HG03045 (cell line): ENCODE data around the gene WNT2.
"Not testable (repeated sequence)": the region's sequence is repeated elsewhere in the genome, so short reads cannot be mapped to it uniquely, and the experiment has no call there.

Experiments used
- ATAC-seq: cut with Tn5 transposase; IDR thresholded peaks from one replicate; pipeline ENCODE4 v1.9.1; 2021; ENCODE audit warnings: mild to moderate bottlenecking, moderate library complexity; ENCODE audit not compliant: unreplicated experiment

WNT2 gene

DNA sequence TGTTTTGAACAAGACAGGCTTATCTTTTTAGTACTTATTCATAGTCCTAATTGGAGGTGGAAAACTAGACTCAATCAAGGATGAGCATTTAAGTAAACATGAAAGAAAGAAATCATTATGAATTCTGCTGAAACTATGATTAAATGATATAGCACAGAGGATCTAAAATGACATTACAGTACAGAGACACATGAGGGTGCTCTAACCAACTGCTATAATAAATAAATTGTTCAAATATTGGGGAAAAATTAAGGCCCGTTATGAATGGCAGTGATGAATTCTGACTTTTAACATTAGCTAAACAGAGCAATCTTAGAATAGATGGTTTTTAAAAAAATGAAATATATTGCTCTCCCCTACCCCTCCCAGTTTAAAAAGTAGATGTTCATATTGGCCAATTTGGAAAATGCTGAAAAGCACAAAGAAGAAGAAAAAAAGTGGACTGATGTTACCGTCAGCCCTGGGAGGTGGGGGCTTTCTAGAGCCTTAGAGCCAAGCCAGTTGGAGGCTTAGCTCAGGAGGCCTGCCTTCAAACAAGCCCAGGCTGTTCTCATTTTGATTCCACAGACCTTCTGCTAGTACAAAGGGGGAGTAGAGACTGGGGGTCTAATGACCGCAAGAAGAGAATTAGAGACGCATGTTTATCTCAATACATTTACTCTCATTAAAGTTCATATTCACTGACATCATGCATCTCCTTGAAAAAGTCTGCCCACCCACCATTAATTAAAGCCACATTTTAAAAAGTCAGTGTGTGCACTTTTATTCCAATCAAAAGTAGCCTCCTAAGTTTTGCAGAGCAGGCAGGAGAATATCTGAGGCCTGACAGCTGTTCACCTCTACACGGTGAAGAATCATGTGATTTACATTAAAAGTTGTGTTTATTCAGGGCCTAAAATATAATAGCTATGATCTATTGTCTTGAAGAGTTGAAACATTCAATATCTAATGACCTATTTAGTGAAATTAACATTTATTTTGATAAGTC is 10.0 kb downstream of the WNT2 start:
- no peak for ATAC-seq

DNA sequence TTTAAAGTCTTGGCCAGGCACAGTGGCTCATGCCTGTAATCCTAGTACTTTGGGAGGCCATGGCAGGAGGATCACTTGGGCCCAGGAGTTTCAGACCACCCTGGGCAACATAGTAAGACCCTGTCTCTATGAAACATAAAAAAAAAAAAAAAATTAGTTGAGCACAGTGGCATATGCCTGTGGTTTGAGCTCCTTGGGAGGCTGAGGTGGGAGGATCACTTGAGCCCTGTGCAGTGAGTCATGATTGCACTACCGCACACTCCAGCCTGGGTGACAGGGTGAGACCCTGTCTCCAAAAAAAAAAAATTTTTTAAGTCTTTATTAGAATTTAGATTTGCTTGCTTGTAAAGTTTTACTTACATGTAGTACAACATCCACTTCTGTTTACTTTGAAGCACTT is 14.0 kb downstream of the WNT2 start:
- ATAC-seq = no peak

DNA sequence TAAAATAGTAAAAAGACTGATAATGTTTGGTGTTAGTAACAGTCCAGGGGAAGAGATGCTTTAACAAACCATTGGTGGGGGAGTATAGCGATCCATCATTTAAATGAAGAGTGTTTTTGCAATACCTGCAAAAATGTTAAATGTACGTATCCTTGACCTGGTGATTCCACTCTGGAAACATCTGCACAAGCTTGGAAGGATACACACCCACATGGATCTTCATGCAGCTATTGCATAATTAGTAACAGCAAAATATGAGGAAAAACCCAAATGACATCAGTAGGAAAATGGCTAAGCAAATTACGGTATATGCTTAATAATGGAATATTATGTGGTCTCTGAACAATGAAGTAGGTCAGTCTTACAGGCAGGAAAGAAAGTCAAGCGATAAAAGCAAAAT is 20.5 kb downstream of the WNT2 start:
- ATAC-seq = no peak

DNA sequence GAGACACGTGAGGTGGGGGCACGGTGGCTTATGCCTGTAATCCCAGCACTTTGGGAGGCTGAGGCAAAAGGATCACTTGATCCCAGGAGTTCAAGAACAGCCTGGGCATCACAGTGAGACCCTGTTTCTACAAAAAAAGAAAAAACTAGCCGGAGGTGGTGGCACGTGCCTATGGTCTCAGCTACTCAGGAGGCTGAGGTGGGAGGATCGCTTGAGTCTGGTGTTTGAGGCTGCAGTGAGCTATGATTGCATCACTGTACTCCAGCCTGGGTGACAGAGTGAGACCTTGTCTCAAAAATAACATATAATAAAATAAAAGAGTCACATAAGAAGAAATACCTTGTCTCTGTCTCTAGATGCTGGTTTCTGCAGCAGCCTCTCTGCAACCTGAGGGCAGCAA is 22.4 kb downstream of the WNT2 start:
- not testable (repeated sequence) for ATAC-seq

DNA sequence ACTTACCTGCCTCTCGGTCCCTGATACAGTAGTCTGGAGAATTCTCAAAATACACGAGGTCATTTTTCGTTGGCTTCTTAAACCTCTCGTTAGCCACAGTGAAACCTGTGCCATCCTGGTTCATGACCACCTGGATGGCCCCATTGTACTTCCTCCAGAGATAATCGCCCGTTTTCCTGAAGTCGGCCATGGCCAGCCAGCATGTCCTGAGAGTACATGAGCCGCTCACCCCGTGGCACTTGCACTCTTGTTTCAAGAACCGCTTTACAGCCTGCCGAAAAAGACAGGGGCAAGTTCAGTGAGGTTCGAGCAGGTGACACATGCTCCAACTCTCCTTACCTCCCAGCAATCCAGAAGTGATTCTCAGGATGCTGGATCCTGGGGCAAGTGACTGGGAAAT is 25.3 kb downstream of the WNT2 start:
- no peak for ATAC-seq

DNA sequence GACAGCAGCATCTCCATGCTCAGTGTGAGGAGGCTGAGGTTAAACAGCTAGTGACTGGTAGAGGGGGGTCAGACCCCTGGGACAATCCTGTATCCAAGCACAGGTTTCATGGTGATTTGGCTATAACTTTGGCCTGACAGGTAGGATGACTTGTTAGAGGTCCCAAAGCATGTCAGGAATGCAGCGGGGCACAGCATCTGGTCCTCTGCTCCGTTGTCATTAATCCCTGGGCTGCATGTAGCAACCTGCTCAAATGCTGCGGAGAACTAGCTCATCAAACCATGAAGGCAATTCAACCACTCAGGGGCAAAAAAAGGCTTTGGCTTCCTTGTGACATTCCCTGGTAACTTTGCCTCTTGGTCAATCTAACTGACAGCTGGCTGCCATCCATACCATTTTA is 26.8 kb downstream of the WNT2 start:
- ATAC-seq = no peak

DNA sequence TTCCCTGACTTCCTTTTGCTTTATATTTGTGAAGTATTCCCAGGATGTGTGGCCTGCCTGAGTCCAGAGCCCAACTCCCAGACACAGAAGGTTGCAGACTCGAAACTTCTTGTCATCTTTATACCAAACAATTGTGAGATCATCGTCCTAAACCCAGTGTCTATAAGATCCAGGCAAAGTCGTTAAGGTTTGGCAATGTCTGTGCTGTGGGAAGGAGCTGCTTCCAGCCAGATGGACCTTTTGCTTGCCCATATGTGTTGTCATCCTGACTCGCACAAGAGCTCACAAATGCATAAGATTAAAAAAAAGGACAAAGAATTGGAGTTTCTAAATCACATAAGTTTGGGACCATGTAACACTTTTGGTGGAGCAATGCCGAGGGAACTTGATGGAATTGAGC is 37.0 kb downstream of the WNT2 start:
- ATAC-seq = no peak

DNA sequence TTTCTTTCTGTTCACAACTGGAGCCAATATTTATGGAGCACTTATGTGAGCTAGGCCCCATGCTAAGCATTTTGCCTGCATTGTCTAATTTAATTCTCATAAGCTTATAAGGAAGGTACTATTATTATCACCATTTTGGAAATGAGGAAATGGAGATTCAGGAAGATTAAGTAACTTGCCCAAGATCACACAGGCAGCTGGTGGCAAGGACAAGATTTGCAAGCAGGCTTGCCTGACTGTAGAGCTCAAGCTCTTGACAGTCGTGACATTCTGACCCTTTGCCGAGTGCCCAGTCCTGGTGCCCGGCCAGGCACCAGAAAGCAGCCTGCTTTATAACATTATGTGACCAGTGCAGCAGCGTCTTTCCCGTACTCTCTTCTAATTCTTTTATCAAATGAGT is 38.2 kb downstream of the WNT2 start:
- ATAC-seq = no peak

DNA sequence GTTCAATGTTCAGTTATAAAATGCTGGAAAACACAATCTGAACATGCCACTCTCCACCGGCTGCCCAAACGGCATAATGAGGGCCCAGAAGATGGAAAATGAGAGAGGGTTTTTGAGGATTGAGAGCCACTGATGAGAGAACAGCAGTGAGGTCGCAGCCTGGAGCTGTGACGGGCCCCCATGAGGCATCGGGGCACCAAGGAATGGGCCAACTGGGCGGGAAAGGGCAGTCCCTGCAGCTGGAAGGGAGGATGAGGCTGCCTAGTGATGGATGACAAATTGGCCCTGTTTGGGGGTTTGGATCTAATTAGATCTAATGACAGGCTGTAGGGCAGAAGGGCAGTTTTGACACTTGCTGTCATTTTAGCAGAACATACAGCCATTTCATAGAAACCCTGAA is 39.1 kb downstream of the WNT2 start:
- no peak for ATAC-seq

DNA sequence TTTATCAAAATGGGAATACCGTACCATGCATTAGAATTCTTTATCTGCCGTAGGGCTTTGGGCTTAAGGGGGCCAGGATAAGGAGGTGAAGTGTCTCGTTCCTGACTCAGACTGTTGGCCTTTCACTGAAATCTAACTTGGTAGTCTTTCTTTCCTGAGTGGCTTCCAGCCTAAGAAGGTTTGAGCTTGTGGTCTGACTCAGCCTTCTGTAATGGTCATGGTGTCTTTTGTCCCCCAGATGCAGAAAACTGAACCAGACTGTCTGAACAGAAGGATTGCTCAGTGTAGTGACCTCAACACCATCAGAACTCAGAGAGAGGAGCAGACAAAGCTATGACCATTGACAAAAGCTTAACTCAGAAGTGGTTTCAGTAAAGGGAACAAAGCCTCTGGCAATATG is 39.5 kb downstream of the WNT2 start:
- no peak for ATAC-seq

DNA sequence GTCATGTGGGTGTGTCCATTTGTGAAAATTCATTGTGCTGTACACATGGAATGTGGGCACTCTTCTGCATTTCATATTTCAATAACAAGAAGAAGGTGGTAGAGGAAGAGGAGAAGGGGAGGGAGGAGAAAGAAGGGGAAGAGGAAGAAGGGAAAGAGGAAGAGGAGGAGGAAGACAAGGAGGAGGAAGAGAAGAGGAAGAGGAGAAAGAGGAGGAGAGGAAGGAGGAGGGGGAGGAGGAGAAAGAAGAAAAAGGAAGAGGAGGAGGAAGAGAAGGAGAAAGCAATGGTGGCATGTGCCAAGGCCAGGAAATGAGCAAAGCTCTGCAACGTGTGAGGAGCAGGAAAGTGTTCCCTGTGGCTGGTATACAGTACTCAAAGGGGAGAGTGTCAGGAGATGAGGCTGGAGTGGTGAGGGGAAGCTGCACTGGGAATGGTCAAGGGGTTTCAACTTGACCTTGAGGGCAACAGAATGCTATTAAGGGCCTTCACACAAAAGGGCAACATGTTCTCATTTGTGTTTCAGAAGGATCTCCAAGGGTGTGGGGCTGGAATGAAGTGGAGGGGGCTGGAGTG is 40.5 kb downstream of the WNT2 start:
- ATAC-seq = no peak

DNA sequence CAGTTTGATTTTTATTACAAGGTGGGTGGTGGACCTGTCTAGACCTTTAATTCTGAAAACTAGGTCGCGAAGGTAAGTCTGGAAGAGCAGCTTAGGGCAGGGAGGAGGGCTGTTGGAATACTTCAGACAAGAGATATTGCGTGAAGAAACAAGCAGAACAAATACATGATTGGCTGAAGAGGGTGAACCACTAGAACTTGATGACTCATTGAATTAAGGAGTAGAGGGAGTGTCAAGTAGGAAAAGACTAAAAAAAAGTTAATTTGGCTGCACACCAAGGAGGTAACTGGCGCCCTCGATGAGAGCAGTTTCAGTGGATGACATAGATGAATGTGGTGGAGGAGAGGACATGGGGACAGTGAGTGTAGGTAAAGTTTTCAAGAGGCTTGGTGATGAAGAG is 41.3 kb downstream of the WNT2 start:
- no peak for ATAC-seq

DNA sequence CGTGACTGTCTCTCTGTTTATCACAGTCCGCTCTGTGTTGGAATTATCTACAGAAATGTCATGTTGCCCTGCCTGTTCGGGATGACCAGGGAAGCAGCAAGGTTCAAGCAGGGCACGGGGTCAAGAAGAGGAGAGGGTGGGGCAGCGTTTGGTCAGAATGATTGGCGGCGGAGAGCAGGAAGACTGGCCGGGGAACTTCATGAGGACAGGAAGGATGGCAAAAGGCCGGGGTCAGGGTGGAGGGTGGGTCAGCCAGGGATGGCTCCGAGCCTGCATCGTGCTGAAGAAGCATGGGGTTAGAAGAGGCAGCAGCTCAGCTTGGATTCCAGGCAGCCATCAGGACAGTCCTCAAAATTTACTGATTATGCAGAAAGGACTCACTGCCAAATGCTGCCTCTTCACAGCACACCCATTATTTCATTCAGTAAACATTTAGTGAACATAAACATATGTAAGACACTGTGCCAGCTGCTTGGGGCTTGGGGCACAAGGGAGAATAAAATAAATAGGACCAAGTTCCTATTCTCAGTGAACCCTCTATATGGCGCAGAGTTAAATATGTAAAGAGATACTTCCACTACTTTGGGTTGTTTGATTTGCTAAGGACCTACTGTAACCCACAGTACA is 42.8 kb downstream of the WNT2 start:
- ATAC-seq = no peak

DNA sequence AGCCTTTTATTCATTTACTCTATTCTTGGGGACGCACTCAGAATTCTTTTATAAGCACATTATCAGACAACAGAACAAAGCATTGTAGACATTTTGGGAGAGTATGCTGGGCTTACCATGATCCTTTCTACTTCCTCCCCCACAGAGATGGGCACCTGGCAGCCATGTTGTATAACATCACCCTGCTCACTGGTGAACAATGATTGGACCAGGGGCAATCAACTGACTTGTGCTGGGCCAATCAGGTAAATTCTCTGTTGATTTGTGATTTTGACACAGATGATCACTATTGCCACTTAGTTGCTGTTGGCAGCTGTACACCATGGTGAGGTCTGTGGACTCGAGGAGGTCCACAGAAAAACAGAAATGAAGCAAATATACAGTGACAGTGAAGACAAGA is 43.7 kb downstream of the WNT2 start:
- no peak for ATAC-seq

DNA sequence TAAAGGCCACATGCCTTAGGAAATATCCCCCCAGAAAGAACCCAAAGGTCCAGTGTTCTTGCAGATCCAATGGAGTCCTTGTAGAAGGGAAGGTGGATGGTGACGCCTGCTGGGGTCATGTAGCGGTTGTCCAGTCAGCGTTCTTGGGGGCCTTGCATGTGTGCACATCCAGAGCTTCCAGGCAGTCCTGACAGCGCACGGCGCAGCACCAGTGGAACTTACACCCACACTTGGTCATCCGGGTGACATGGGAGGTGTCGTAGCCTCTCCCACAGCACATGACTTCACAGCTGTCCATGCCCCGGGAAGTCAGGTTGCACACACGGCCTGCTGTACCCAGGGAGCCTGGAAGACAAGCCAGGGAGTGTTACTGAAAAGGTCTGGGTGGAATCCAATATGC is 44.8 kb downstream of the WNT2 start:
- ATAC-seq = no peak

DNA sequence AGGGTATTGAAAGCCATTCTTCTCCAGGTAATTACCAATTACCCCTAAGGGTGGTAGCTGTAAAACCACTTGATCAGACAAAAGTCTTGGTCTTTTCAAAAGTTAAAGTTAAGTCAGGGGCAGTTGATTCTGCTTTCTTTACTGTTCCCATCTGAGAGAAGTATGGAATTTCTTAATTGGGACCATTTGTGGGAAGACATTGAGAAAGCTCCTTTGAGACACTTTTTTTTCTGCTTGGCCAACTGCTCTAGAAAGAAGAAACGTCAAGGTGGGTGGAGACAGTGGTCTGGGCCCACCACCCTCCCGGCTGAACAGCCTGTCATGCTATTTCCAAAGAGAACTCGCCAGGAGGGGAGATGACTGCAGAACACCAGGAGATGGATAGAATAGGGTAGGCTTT is 45.3 kb downstream of the WNT2 start:
- no peak for ATAC-seq

DNA sequence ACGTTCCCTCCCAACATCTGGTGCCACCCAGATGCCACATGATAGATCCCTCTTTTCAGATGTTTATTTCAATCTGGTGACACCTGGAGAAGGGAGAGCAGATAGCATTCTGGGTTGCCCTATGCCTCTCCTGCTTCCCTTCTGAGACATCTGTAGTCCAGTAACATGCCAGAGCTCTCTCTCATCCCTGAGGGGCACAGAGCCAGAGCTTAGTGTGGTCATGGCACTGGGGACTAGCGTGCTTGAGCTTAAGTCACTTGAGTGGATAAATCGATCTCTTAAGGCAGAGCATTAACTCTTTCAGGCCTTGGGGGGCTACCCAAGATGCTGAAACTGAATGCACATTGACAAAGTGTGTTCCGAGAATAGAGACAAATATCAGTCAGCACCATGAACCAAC is 47.9 kb downstream of the WNT2 start:
- ATAC-seq = no peak

DNA sequence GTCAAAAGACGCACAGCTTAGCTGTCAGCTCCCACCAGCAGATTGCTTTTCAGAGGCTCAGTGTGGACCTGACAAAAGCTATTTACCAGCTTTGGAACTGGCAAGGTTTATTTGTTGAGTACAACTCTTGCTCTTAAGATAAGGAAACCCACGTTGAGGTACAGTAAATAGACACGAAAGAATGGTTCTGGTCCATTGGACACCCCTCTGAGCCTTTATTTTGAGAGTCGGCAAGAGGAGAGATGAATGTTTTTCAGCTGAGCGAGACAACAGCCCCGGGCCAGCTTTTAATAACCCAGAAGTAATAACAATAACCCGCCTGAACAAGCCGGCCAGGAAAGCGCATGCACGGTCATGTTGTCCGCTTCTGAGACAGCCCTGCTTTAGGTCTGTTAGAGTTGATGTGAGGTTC is 49.0 kb downstream of the WNT2 start:
- no peak for ATAC-seq

DNA sequence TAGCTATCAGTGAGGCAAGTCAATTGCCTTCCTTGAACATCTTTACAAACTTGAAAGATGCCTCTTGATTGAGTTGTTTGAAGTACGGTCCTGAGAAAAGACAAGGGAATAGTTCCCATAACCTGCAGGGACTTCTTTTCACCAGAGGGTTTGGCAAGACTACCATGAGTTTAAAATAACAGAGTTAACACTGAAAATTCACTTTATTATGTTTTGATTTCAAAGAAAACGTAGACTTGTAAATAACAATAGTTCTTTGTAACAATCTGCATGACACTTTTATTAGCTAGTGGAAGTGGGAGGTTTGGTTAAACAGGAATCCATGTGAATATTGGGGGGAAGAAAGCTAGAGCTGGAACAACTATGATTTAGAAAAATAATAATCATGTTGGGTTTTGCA is 49.5 kb downstream of the WNT2 start:
- ATAC-seq = no peak

DNA sequence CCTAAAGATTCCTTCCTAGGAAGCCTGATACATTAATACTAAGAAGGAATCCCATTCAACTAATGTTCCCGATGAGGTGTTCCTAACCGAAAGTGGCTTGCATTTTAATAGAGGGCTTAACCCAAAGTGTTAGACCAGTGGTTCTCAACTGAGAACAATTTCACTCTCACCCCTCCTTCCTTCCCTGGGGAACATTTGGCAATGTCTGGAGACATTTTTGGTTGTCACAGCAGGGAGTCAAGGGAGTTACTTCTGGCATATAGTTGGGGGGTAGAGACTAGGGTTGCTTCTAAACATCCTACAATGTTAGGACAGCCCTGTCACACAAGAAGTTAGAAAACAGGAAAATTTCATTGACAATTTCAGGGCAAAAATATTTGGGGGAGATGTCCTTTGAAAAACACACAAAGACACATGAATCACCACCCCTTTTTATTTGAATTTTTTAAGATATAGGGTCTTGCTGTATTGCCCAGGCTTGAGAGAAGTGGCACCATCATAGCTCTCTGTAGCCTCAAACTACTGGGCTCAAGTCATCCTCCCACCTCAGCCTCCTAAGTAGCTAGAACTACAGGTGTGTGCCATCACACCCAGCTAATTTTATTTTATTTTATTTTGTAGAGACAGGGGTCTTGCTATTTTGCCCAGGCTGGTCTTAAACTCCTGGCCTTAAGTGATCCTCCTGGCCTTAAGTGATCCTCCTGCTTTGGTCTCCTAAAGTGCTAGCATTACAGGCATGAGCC is 50.7 kb downstream of the WNT2 start:
- ATAC-seq = no peak

DNA sequence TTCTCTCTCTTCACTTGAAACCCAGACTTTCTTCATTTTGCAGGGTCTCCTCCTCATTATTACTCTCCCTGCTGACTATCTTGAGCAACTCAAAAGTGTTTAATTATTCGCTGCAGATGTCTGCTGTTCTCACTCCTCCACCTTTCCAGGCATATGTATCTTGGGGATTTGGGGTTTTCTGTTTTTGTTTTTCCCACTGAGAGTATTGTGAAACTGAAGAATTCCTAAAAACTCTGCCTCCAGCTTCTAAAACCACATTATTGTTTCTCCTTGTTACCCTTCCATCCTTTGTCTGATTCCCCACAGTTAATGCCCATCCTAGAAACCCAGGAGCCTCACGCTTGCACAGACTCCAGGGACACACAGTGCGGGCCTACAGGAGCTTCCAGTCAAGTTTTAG is 51.3 kb downstream of the WNT2 start:
- ATAC-seq = no peak
